Stimulated activated CD8-positive, alpha-beta memory T cell treated with anti-CD3 and anti-CD28 coated beads, Interleukin-2, amount 100 ng/mL, for 48 hours (primary cell): ENCODE data around the gene SNX33.
A peak's percentile ranks its signal among the peaks of the same experiment; 100 is the strongest.
"Not testable (repeated sequence)": the region's sequence is repeated elsewhere in the genome, so short reads cannot be mapped to it uniquely, and the experiment has no call there.

Experiments used
- DNase-seq, 2 donors: peaks; one replicate each; pipeline ENCODE4 v3.0.0-alpha.2; 2020; ENCODE audit warnings: low read depth in 2 of 2

SNX33 gene

GRCh38 chr15:75647370-75648155, at the start of gene SNX33:
Gene SNX33 (plus strand): TSS chr15:75647912. CDS start chr15:75649103, 1,191 bp downstream.
- DNase-seq, result peak; percentile 48 to 51

DNA sequence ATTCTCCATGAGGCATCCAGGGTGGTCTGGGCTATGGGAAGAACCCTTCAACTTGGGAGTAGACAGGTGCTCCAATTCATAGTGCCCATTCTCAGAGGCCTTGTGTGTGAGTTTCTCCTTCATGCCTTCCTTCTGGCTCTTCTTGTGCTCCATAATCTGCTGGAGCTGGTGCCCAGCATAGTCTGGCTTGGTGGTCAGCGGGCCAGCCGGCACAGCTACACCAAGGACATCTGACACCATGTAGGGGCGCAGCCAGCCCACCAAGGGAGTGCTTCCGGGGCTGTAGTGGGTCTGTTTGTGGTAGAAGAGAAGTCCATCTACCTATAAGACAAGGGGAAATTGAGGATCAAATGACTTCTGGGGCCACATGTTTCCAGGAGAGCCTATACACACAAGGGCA, 49.4 kb upstream of the SNX33 start:
- DNase-seq, result no peak

- DNase-seq, result no peak
These were observed 48.3 kb upstream of the SNX33 start for GRCh38 chr15:75599401-75599800.

- no peak for DNase-seq
These were observed 41.7 kb upstream of the SNX33 start for GRCh38 chr15:75606026-75606425.

DNA sequence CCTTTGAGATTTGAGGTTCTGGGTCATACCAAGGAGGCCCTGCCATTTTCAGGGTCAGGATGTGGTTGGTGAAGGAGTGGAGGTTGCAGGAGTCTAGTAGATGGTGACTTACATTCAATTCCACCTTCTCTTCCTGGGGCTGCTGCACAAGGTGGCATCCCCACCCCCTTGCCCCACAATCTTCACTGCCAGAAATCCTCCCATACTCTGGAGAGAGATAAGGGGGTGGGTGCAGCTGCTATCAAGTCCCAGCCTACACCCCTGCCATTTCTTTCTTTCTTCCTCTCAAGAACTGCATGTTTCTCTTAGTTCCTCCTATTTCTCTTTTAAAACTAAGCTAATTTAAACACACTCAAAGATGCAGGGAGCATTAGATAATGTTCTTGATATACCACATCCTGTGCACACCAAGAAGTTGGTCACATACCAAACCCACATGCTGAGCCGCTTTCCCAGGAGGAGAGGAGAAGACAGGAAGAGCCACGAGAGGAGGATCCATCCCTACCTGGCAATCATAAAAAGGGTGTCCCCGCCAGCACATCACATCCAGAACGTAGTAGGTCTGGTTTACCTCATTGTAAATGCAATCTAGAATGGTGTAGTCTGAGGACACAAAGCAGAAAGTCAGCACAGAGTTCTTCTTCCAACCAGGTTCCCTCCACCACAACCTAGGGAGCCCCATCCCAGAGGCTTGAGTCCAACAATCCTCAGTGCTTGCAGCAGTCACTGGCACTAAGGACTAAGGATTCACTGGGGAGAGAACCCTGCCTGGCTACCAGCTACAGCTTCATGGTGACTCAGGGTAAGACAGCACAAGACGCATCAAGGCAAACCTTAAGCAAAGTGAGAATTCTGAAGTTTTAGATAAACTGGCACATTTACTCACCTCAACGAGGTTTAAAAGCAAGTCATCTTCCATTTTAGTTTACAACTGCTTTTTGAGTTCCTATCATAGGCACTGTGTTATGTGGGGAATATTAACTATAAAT, 40.7 kb upstream of the SNX33 start:
- DNase-seq, result no peak

- DNase-seq, result no peak
These were observed 30.9 kb upstream of the SNX33 start for GRCh38 chr15:75616766-75617165.

- no peak for DNase-seq
These were observed 27.5 kb upstream of the SNX33 start for GRCh38 chr15:75620058-75620820.

DNA sequence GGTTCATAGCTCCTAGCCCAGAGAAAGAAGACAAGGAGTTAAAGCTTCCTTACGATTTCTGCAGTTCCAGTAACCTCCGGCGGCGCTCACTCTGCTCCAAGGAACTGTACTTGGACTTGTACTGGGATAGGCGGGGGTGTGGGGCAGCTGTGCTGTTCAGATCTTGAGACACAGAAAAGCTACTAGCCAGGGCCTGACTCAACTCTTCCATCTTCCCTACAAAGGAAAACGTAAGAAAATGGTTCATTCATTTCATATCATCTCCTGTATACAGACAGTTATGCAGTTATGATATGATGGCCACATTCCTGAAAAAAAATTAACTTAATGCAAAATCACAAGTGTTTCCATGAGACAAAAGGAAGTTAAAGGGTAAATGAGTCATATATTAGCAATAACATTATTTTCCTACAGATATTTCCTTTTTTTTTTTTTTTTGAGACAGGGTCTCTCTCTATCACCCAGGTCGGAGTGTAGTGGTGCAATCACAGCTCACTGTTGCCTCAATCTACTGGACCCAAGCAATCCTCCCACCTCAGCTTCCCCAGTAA, 26.8 kb upstream of the SNX33 start:
- no peak for DNase-seq

- no peak for DNase-seq
These were observed 25.2 kb upstream of the SNX33 start for GRCh38 chr15:75622505-75622904.

DNA sequence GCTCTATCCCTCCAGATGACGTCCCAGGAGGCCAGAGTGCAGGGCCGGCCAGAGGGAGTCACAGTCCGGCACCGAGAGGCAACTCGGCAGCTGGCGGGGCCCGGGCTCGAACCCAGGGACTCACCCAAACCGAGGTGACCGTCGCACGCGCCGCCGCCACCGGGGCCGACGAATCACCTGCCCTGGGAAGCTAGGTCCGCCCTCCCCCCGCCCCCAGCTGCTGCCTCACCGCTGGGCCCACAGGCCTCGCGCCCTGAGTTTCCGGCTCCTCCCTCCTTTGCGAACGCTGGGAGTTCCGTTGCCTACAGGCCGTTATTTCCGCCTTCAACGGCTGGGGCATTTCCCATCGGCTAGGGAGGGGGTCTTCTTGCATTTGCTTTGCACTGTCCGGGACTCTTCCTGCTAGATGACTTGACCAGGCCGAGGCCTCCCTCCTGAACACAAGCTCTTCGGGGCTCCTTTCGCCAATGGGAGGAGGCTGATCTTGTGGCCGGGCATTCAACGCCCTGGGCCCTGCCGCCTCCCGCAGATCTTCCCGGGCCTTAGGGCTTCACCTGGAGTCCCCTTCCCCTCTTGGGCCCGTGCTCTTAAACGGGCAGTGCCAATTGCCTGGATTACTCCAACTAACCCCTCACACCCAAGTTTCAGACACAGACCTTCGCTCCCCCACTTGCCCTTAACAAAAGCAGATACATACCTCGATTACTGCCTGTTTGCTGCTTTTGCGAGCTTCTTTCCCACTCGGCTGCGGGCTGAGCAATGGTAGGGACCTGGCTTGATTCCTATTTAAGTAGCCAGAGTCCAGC, 22.0 kb upstream of the SNX33 start, which contains the start of gene SNUPN:
Gene SNUPN (minus strand): TSS at position 184 of the 806 bp plus-strand sequence. CDS start 4,674 bp downstream, outside the sequence.
- peak; percentile 90 to 92 for DNase-seq

- no peak for DNase-seq
These were observed 15.8 kb upstream of the SNX33 start for GRCh38 chr15:75631935-75632334.

- DNase-seq, result not testable (repeated sequence)
These were observed 13.8 kb upstream of the SNX33 start for GRCh38 chr15:75633922-75634321.

- DNase-seq, result no peak
These were observed 11.7 kb upstream of the SNX33 start for GRCh38 chr15:75636026-75636425.

GRCh38 chr15:75637245-75638009, 10.3 kb upstream of the SNX33 start:
- no peak for DNase-seq

- no peak for DNase-seq
These were observed 8.5 kb upstream of the SNX33 start for GRCh38 chr15:75639191-75639708.

DNA sequence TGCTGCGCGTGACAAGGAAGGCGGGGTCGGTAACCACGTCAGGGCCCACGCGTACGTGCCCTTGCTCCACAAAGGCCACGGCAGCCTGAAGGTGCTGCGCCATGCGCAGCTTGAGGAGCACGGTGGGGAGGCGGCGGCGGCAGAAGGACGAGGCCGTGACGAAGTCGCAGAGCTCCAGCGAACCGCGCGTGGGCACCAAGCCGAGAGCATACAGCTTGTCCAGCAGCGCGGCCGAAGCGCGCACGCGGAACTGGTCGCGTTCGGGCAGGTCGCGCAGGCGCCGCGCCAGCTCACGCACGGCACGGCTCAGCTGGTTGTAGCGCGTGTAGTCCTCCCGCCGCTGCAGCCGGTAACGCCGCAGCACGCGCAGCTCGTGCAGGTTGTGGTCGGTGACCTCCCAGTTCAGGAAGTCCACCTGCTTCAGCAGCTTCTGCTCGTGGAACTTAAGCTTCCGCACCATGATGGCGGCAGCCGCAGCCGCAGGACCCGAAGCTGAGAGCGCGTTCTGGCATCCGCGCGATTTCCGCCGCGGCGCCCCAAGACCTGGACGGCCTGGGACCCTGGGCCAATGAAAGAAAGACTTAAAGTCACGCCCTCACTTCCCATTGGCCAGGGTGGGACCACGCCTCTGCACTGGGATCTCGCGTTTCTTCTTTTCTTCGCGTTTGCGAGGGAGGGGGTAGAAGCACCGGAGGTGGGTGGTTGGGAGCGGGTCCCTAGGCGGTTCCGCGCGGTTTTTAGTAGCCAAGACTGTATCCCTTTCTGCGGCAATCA, 7.8 kb upstream of the SNX33 start, which contains the start of gene IMP3:
Gene IMP3 (minus strand): TSS at position 516 of the 774 bp plus-strand sequence. CDS start 56 bp downstream, at position 460.
- DNase-seq, result peak; percentile 84 to 87

- no peak for DNase-seq
These were observed 7.1 kb upstream of the SNX33 start for GRCh38 chr15:75640483-75641178.

DNA sequence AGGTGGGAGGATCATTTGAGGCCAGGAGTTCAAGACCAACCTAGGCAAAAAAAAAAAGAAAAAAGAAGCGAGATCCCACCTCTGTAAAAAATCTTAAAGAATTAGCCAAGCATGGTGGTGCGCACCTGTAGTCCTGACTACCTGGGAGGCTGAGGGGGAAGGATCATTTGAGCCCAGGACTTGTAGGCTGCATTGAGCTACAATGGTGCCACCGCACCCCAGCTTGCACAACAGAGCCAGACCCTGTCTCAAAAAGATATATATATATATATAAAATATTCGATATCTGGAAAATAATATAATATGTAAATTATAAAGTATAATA, 6.6 kb upstream of the SNX33 start:
- DNase-seq, result no peak
